Panc1 (cell line): ENCODE data around the gene TRAF3IP1. TPM values are rescaled to one million over a fixed set of nuclear protein-coding genes. Genes with fewer than 3 reads are reported as not detected.
"Not testable (repeated sequence)": the region's sequence is repeated elsewhere in the genome, so short reads cannot be mapped to it uniquely, and the experiment has no call there.

Source experiments
- ATAC-seq: fragments of 200-7000 bp; cut with Tn5 transposase; 2 replicates; pipeline ENCODE4 v1.9.1; 2020; ENCODE audit warnings: mild to moderate bottlenecking, moderate library complexity
- BruUV-seq: library from RNA; stranded (reverse); fragments of 400-500 nt; replicated peaks from 2 replicates; lab custom pipeline; 2021; lab: Mats Ljungman, UMichigan
- CTCF ChIA-PET: fragments of 300-600 bp; sonication (Branson Sonifier 250); formaldehyde crosslinking; loops from one replicate; lab custom pipeline; 2022; ENCODE audit warnings: antibody characterized with exemption; lab: Charles Lee
- POLR2A ChIA-PET: fragments of 300-600 bp; sonication (Branson Sonifier 250); formaldehyde crosslinking; loops from one replicate; lab custom pipeline; 2022; ENCODE audit warnings: antibody characterized with exemption; lab: Charles Lee
- DNase-seq: peaks from one replicate; pipeline ENCODE4 v3.0.0-alpha.2; 2010; ENCODE audit warnings: low read depth, low spot score
- H3K27ac ChIP-seq: 2 replicates; pipeline ENCODE4 v1.5.1; 2011; ENCODE audit warnings: mild to moderate bottlenecking, low read length, inconsistent platforms
- H3K27me3 ChIP-seq: fragments of 200-500 bp; sonication (Bioruptor generic); 2 replicates; pipeline ENCODE4 v1.6.0; 2014; ENCODE audit warnings: low read length, inconsistent platforms; ENCODE audit not compliant: control insufficient read depth, insufficient read depth
- H3K36me3 ChIP-seq: fragments of 200-500 bp; sonication (Bioruptor generic); 2 replicates; pipeline ENCODE4 v1.5.1; 2014; ENCODE audit warnings: inconsistent platforms, mild to moderate bottlenecking, low read length, moderate library complexity; ENCODE audit not compliant: control insufficient read depth, insufficient read depth
- H3K4me1 ChIP-seq: 2 replicates; pipeline ENCODE4 v1.5.1; 2011; ENCODE audit warnings: inconsistent platforms, mild to moderate bottlenecking, low read length, moderate library complexity; ENCODE audit not compliant: control insufficient read depth, insufficient read depth
- H3K4me3 ChIP-seq, 2 experiments: 2 replicates each; pipeline ENCODE4 v1.5.1; 2011 to 2012; ENCODE audit warnings: low read depth in 2 of 2, low read length in 2 of 2, mild to moderate bottlenecking in 2 of 2, inconsistent platforms in 1 of 2, moderate library complexity in 1 of 2
- H3K9me3 ChIP-seq: fragments of 200-500 bp; sonication (Bioruptor generic); 2 replicates; pipeline ENCODE4 v1.5.1; 2014; ENCODE audit warnings: low read depth, mild to moderate bottlenecking, inconsistent platforms, low read length, moderate library complexity; ENCODE audit not compliant: control insufficient read depth, insufficient read depth
- CTCF ChIP-seq: fragments of 450-650 bp; IDR thresholded peaks from 2 replicates; pipeline ENCODE4 v1.5.1; 2017; ENCODE audit warnings: mild to moderate bottlenecking
- POLR2AphosphoS5 ChIP-seq: IDR thresholded peaks from 2 replicates; pipeline ENCODE4 v1.6.1; 2012; ENCODE audit warnings: mild to moderate bottlenecking, low read depth, low read length, moderate library complexity
- REST ChIP-seq, 2 experiments: IDR thresholded peaks; 2 replicates each; pipeline ENCODE4 v1.6.1; 2011 to 2012; ENCODE audit warnings: low read depth in 2 of 2, control low read depth in 1 of 2, low read length in 1 of 2, mild to moderate bottlenecking in 1 of 2, moderate library complexity in 1 of 2; ENCODE audit not compliant: insufficient read depth in 1 of 2
- SIN3A ChIP-seq: IDR thresholded peaks from 2 replicates; pipeline ENCODE4 v1.6.1; 2012; ENCODE audit warnings: low read depth, mild to moderate bottlenecking, low read length, moderate library complexity, borderline replicate concordance; ENCODE audit not compliant: insufficient read depth
- TCF7L2 ChIP-seq: IDR thresholded peaks from 2 replicates; pipeline ENCODE4 v1.6.1; 2011; ENCODE audit warnings: mild to moderate bottlenecking, low read depth, low read length, inconsistent platforms
- in situ Hi-C: cut with HindIII; loops from 2 replicates; pipeline ENCODE4 v1.10.0; 2016; ENCODE audit warnings: low sequenced_read_pairs, low pct_unique_long_range_greater_than_20kb
- intact Hi-C: fragments of 100-400 bp; cut with micrococcal nuclease; formaldehyde crosslinking; loops from one replicate; pipeline ENCODE4 v1.10.0; 2022; ENCODE audit not compliant: unreplicated experiment
- total RNA-seq: library from RNA; stranded (reverse); gene quantifications from one replicate; pipeline ENCODE4 v1.2.1, GENCODE V29; 2021; ENCODE audit not compliant: unreplicated experiment

Gene TRAF3IP1
- total RNA-seq, 1 experiment from 2014 or later = 23.4 TPM

DNA sequence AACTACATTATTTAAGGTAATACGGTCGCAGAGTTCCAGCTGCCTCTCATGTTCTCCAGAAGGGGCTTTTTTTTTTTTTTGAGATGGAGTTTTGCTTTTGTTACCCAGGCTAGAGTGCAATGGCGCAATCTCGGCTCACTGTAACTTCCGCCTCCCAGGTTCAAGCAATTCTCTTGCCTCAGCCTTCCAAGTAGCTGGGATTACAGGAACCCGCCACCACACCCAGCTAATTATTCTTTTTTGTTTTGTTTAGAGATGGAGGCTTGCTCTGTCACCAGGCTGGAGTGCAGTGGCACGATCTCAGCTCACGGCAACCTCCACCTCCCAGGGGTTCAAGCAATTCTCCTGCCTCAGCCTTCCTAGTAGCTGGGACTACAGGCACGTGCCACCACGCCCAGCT is 46.9 kb upstream of the TRAF3IP1 start:
- BruUV-seq, H3K4me3 ChIP-seq, H3K36me3 ChIP-seq, DNase-seq, H3K27me3 ChIP-seq, ATAC-seq, in situ Hi-C loops, H3K9me3 ChIP-seq, H3K4me1 ChIP-seq, intact Hi-C loops, H3K27ac ChIP-seq: not testable (repeated sequence)
- ChIA-PET CTCF (interaction anchor here (0.7 kb wide), 1 partner anchor 74 kb away, joined by 6 read pairs; no protein-coding TSS in a partner anchor), POLR2A (interaction anchor here (1.5 kb wide), 1 partner anchor 10 kb away, joined by 3 read pairs; no protein-coding TSS in a partner anchor)

- Histone ChIP-seq H3K27me3 (no peaks in the 10 kb centered on the region), H3K4me1 (no peaks in the 10 kb centered on the region), H3K9me3 (no peaks in the 10 kb centered on the region), H3K36me3 (no peaks in the 10 kb centered on the region), H3K27ac (no peak overlapping the region), H3K4me3 (no peak overlapping the region)
- POLR2A ChIA-PET = no interaction called here
- DNase-seq (no peak), ATAC-seq (no peak)
- BruUV-seq = no TSS peak
- CTCF ChIA-PET = no interaction called here
- no peak for TF ChIP-seq TCF7L2
- no peak for TF ChIP-seq CTCF
- TF ChIP-seq SIN3A = no peak
- TF ChIP-seq REST (IDR thresholded peaks at IDR 0.05; ENCODE audit: insufficient read depth in 1 of 2, low read depth in 2 of 2, low read length in 1 of 2) = no peak
- no peak for TF ChIP-seq POLR2AphosphoS5
- in situ Hi-C loops = no loop called here
- intact Hi-C loops = no loop called here
Measured at GRCh38 chr2:238274152-238274865, 46.0 kb upstream of the TRAF3IP1 start.

DNA sequence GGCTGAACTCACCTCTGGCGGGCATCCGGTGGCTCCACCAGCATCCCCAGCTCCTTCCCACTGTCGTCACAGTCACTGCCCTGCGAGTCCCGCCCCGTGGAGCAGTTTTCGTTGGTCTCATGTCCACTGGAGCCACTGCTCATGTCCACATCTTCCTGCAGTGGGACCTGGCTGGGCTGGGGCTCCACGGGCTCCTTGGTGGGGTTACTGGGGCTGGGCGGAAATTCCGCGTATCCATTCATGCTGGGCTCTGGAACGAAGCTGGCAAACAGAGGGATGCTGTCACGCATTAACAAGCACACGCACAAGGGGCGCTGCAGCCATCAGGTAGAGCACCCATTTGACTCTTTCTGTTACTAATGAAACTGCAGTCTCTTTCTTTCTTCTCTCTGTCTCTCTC is 42.6 kb upstream of the TRAF3IP1 start:
- ATAC-seq = no peak
- POLR2A ChIA-PET = no interaction called here
- intact Hi-C loops = no loop called here

More for the DNA sequence above, 42.6 kb upstream of the TRAF3IP1 start:
- no TSS peak for BruUV-seq
- TF ChIP-seq POLR2AphosphoS5 (no peak), TCF7L2 (no peak), CTCF (no peak), REST (IDR thresholded peaks at IDR 0.05; ENCODE audit: insufficient read depth in 1 of 2, low read depth in 2 of 2, low read length in 1 of 2) (no peak), SIN3A (no peak)
- Histone ChIP-seq H3K4me3 (no peak overlapping the region), H3K27me3 (no peaks in the 10 kb centered on the region), H3K4me1 (no peaks in the 10 kb centered on the region), H3K36me3 (no peaks in the 10 kb centered on the region), H3K9me3 (no peaks in the 10 kb centered on the region), H3K27ac (no peak overlapping the region)
- DNase-seq = no peak
- CTCF ChIA-PET = no interaction called here
- in situ Hi-C loops = no loop called here
